Activated naive CD4-positive, alpha-beta T cell treated with anti-CD3 and anti-CD28 coated beads for 36 hours (primary cell): Measurements from ENCODE around the gene GPR55. TPM values are rescaled to one million over a fixed set of nuclear protein-coding genes. Genes with fewer than 3 reads are reported as not detected.

Experiments
- CTCF ChIA-PET: fragments of 350-600 bp; sonication (Branson Sonifier 250); formaldehyde crosslinking; loops from one replicate; lab custom pipeline; 2021; ENCODE audit warnings: antibody characterized with exemption; lab: Charles Lee
- DNase-seq: peaks from one replicate; pipeline ENCODE4 v3.0.0-alpha.2; 2020
- H3K27ac Mint-ChIP-seq: one replicate; pipeline ENCODE4 v1.8.0; 2021; ENCODE audit warnings: mild to moderate bottlenecking, mixed read lengths
- H3K27me3 Mint-ChIP-seq: one replicate; pipeline ENCODE4 v1.8.0; 2021; ENCODE audit warnings: low read depth, mixed read lengths
- H3K36me3 Mint-ChIP-seq: one replicate; pipeline ENCODE4 v1.8.0; 2021; ENCODE audit warnings: low read depth, mixed read lengths
- H3K4me1 Mint-ChIP-seq: one replicate; pipeline ENCODE4 v1.8.0; 2021; ENCODE audit warnings: low read depth, mixed read lengths
- H3K4me3 Mint-ChIP-seq: one replicate; pipeline ENCODE4 v1.8.0; 2021; ENCODE audit warnings: mild to moderate bottlenecking, moderate library complexity, mixed read lengths
- H3K9me3 Mint-ChIP-seq: one replicate; pipeline ENCODE4 v1.8.0; 2021; ENCODE audit warnings: mixed read lengths
- intact Hi-C: fragments of 100-400 bp; cut with micrococcal nuclease; formaldehyde crosslinking; loops from one replicate; pipeline ENCODE4 v1.15.1; 2023
- total RNA-seq, 2 experiments: library from RNA; stranded (reverse); gene quantifications; one replicate each; pipeline ENCODE4 v1.2.3, GENCODE V29; 2021

The GPR55 gene
- total RNA-seq, 2 experiments from 2014 or later, result 0.35 to 0.43 TPM

- no peaks in the 10 kb centered on the region for H3K9me3 Mint-ChIP-seq
- no peaks in the 10 kb centered on the region for H3K36me3 Mint-ChIP-seq
- H3K4me1 Mint-ChIP-seq, result peaks cover 37% of the 10 kb centered on the region
- CTCF ChIA-PET, result interaction anchor here (0.7 to 1.1 kb wide), 2 partner anchors 23 to 113 kb away, joined by 3 read pairs; no protein-coding TSS in a partner anchor
- no peak overlapping the region for H3K27ac Mint-ChIP-seq
- intact Hi-C loops, result no loop called here
- DNase-seq, result no peak
- H3K27me3 Mint-ChIP-seq, result peaks cover 2% of the 10 kb centered on the region
- no peak overlapping the region for H3K4me3 Mint-ChIP-seq
Observed at GRCh38 chr2:230871361-230872150, 53.5 kb downstream of the GPR55 start.

- CTCF ChIA-PET, result interaction anchor here (0.7 to 0.8 kb wide), 3 partner anchors 22 to 46 kb away, joined by 3 to 4 read pairs (median 4); no protein-coding TSS in a partner anchor
- peaks cover 2% of the 10 kb centered on the region for H3K27me3 Mint-ChIP-seq
- H3K27ac Mint-ChIP-seq, result no peak overlapping the region
- H3K36me3 Mint-ChIP-seq, result no peaks in the 10 kb centered on the region
- no peak overlapping the region for H3K4me3 Mint-ChIP-seq
- DNase-seq, result no peak
- H3K4me1 Mint-ChIP-seq, result peaks cover 42% of the 10 kb centered on the region
- intact Hi-C loops, result no loop called here
- no peaks in the 10 kb centered on the region for H3K9me3 Mint-ChIP-seq
Observed at GRCh38 chr2:230870544-230871360, 54.3 kb downstream of the GPR55 start.

- peaks cover 2% of the 10 kb centered on the region for H3K27me3 Mint-ChIP-seq
- CTCF ChIA-PET, result interaction anchor here (0.8 to 1.6 kb wide), 2 partner anchors 46 kb away, joined by 4 read pairs; no protein-coding TSS in a partner anchor
- H3K4me1 Mint-ChIP-seq, result peaks cover 42% of the 10 kb centered on the region
- no peak for DNase-seq
- no peak overlapping the region for H3K4me3 Mint-ChIP-seq
- no peaks in the 10 kb centered on the region for H3K36me3 Mint-ChIP-seq
- no peaks in the 10 kb centered on the region for H3K9me3 Mint-ChIP-seq
- intact Hi-C loops, result no loop called here
- no peak overlapping the region for H3K27ac Mint-ChIP-seq
Observed at GRCh38 chr2:230869914-230870543, 55.0 kb downstream of the GPR55 start.

GRCh38 chr2:230868947-230869913 is 55.8 kb downstream of the GPR55 start:
- Mint-ChIP-seq H3K36me3 (no peaks in the 10 kb centered on the region), H3K27ac (no peak overlapping the region), H3K4me1 (peaks cover 40% of the 10 kb centered on the region), H3K4me3 (no peak overlapping the region), H3K9me3 (no peaks in the 10 kb centered on the region), H3K27me3 (peaks cover 4% of the 10 kb centered on the region)
- CTCF ChIA-PET, result interaction anchor here (0.8 to 3.3 kb wide), 3 partner anchors 12 to 45 kb away, joined by 4 to 14 read pairs (median 4); no protein-coding TSS in a partner anchor
- DNase-seq, result no peak
- intact Hi-C loops, result no loop called here

GRCh38 chr2:230868161-230868946 is 56.7 kb downstream of the GPR55 start:
- DNase-seq, result no peak
- intact Hi-C loops, result no loop called here
- Mint-ChIP-seq H3K9me3 (no peaks in the 10 kb centered on the region), H3K4me3 (no peak overlapping the region), H3K36me3 (no peaks in the 10 kb centered on the region), H3K27me3 (peaks cover 4% of the 10 kb centered on the region), H3K4me1 (peaks cover 37% of the 10 kb centered on the region), H3K27ac (no peak overlapping the region)
- CTCF ChIA-PET, result interaction anchor here (0.8 to 3.3 kb wide), 4 partner anchors 13 to 118 kb away, joined by 3 to 14 read pairs (median 4); no protein-coding TSS in a partner anchor

- no peak overlapping the region for H3K4me3 Mint-ChIP-seq
- peaks cover 4% of the 10 kb centered on the region for H3K27me3 Mint-ChIP-seq
- peak; percentile 59 for DNase-seq
- peaks cover 42% of the 10 kb centered on the region for H3K4me1 Mint-ChIP-seq
- CTCF ChIA-PET, result interaction anchor here (0.6 to 3.3 kb wide), 8 partner anchors 17 to 186 kb away, joined by 3 to 14 read pairs (median 3); no protein-coding TSS in a partner anchor
- no peak overlapping the region for H3K27ac Mint-ChIP-seq
- intact Hi-C loops, result no loop called here
- H3K36me3 Mint-ChIP-seq, result no peaks in the 10 kb centered on the region
- H3K9me3 Mint-ChIP-seq, result no peaks in the 10 kb centered on the region
Observed at GRCh38 chr2:230866756-230867523, 58.1 kb downstream of the GPR55 start.

- Mint-ChIP-seq H3K27ac (no peak overlapping the region), H3K36me3 (no peaks in the 10 kb centered on the region), H3K9me3 (no peaks in the 10 kb centered on the region), H3K4me1 (peaks cover 49% of the 10 kb centered on the region), H3K27me3 (peaks cover 4% of the 10 kb centered on the region), H3K4me3 (peak overlapping the region; percentile 74)
- intact Hi-C loops, result loop anchor here (1.0 to 2.0 kb wide), 3 partner anchors 7 to 191 kb away; partner anchors contain the start of gene PSMD1
- CTCF ChIA-PET, result interaction anchor here (1.6 to 3.3 kb wide), 2 partner anchors 16 to 119 kb away, joined by 7 to 14 read pairs; no protein-coding TSS in a partner anchor
- no peak for DNase-seq
Observed at GRCh38 chr2:230865766-230866755, 59.0 kb downstream of the GPR55 start.

- intact Hi-C loops, result loop anchor here (1.0 to 2.0 kb wide), 3 partner anchors 8 to 191 kb away; partner anchors contain the start of gene PSMD1
- DNase-seq, result no peak
- CTCF ChIA-PET, result interaction anchor here (1.1 to 1.4 kb wide), 2 partner anchors 18 to 42 kb away, joined by 3 read pairs; no protein-coding TSS in a partner anchor
- Mint-ChIP-seq H3K27ac (no peak overlapping the region), H3K4me3 (peak overlapping the region; percentile 74), H3K36me3 (no peaks in the 10 kb centered on the region), H3K9me3 (no peaks in the 10 kb centered on the region), H3K4me1 (peaks cover 47% of the 10 kb centered on the region), H3K27me3 (peaks cover 4% of the 10 kb centered on the region)
Observed at GRCh38 chr2:230865307-230865765, 59.7 kb downstream of the GPR55 start.
